CD4-positive, alpha-beta T cell treated with Interleukin-15 for 4 hours (primary cell): ENCODE measurements around the gene UNC5B.

ENCODE experiments used
- DNase-seq: peaks from one replicate; pipeline ENCODE4 v3.0.0-alpha.2; 2020; ENCODE audit warnings: low spot score

UNC5B gene

GRCh38 chr10:71223347-71224058 lies 11.1 kb downstream of the UNC5B start:
- DNase-seq, result no peak

GRCh38 chr10:71225291-71226058 lies 13.1 kb downstream of the UNC5B start:
- DNase-seq, result no peak

- DNase-seq, result no peak
Observed at GRCh38 chr10:71228875-71229675, 16.7 kb downstream of the UNC5B start.

DNA sequence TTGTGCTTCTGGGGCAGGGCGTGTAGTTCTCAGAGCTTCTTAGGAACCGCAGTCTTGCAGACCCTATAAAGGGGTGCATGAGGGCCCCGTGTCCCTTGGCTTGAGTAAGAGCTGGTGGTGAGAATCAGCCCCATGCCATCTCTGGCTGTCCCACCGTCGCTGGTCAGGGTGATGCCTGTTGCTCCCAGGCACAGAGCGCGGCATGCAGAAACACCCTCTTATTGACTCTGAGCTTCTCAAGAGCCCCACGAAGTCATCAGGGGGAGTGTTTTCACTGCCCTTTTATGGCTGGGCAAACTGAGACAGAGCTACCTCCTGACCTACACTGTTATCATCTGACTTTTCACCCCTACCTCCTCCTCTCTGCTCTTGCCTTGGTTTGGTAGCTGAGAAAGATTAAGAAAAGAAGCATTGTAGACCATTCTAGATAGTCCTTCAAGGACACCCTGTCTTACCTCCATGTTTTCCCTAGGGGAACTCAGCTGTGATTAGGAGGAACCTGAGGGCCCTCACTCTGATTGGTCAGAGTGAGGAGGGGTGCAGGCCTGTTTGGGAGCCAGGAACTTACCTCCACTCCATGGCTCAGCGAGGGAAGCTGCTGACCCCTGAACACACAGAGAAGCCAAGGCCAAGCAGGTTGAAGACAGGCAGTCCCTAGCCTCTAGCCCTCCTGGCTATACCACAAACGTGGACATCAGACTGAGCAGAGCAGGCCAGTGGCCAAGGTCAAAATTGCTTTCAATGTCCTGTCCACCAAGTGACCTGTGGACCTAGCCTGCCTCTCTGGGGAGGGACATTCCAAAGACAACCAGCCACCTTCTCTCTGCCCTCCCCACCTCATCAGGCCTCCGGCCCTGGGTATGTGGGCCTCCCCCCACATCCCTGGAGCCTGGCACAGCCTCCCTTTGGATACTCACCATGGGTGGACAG lies 17.6 kb downstream of the UNC5B start:
- no peak for DNase-seq

DNA sequence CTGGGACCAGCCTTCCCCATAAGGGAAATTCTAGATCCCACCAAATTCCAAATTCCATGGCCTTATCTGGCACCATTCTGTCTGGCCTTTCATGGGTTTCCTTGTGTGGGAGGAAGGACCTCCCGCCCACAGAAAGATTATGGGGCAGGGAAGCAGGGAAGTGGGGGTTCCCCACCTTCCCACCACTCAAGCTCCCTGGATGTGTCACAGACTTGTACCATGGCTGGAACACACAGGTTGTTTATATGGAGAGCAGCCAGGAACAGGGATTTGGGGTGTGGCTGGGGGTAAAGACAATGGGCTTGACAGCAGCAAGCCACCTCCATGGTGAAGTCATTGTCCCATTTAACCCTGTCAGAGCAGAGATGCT lies 18.3 kb downstream of the UNC5B start:
- no peak for DNase-seq

GRCh38 chr10:71231206-71231605 lies 18.8 kb downstream of the UNC5B start:
- DNase-seq, result no peak

DNA sequence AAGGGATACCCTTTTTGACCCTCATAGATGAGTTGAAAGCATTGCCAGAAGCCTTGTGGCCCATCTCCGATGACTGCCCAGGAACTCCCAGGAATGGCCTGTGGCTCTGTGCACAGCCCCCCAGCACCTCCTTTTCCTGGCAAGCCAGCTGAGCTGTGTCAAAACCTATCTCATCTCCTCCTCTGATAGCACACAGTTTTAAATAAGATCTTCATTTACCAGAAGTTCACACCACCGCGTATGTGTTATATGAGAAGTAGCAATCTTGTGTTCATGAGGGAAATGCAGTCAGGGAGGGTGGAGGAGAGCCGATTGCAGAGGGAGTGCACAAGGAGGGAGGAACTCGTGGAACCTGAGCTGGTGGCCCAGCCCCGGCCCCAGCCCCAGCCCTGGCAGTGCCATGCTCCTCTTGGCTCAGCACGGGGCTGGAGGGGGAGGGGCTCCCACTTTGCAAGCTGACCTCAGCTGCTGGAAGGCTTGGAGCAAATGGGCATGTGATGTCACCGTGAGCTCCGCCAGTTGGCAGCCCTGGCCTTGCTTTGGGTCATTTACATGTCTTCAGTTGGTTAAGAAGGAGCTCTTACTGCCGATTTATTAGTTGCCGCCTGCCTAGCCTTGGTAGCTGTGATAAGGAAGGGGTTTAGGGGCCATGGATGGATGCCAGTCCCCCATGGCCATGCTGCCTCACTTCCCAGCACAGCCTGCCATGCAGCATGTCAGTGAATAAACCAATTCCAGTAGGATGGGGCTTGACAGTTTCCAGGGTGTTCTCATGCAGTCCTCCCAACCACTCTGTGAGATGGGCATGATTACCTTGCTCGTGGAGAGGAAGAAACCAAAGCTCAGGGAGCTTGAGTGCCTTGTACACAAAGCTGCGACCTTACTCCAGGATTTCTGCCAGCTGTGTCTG lies 20.0 kb downstream of the UNC5B start:
- no peak for DNase-seq

GRCh38 chr10:71233482-71233892 lies 21.1 kb downstream of the UNC5B start:
- no peak for DNase-seq

GRCh38 chr10:71234004-71234894 lies 21.9 kb downstream of the UNC5B start:
- DNase-seq, result no peak

GRCh38 chr10:71234970-71235685 lies 22.8 kb downstream of the UNC5B start:
- DNase-seq, result no peak

DNA sequence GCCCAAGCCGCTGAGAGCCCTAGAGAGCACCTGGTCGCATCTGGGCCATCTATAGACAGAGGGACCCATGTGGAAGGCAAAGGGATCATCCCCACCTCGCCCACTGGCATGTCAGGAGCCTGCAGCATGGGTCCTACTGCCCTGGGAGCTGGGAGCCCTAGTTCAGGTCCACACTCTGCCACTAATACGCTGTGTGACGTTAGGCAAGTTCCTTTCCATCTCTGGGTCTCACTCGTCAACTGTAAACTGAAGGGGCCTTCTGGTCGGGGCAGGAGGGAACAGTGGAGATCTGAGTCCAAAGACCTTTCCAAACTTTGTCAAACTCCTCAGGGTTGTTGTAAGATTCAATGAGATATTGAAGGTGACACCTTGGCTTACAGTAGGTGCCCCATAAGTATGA lies 23.4 kb downstream of the UNC5B start:
- DNase-seq, result no peak

- DNase-seq, result no peak
Observed at GRCh38 chr10:71236286-71236685, 23.9 kb downstream of the UNC5B start.

- DNase-seq, result no peak
Observed at GRCh38 chr10:71236822-71237682, 24.7 kb downstream of the UNC5B start.

GRCh38 chr10:71237843-71238623 lies 25.7 kb downstream of the UNC5B start:
- no peak for DNase-seq

GRCh38 chr10:71238626-71239025 lies 26.3 kb downstream of the UNC5B start:
- no peak for DNase-seq

- no peak for DNase-seq
Observed at GRCh38 chr10:71239131-71239915, 27.0 kb downstream of the UNC5B start.
